ENCODE results near the gene CFAP61. TPM values are rescaled to one million over a fixed set of nuclear protein-coding genes. Genes with fewer than 3 reads are reported as not detected.

Gene CFAP61
- polyA plus RNA-seq, 3 donors: 3.3 to 4.9 (median 4.3) TPM

- no peak for DNase-seq (ENCODE audit: extremely low read depth in 1 of 11, low read depth in 9 of 11, low spot score in 4 of 11)
These were observed 90.8 kb downstream of the CFAP61 start for GRCh38 chr20:20143165-20143564.

- no peak for DNase-seq (ENCODE audit: extremely low read depth in 1 of 11, low read depth in 9 of 11, low spot score in 4 of 11)
These were observed 91.3 kb downstream of the CFAP61 start for GRCh38 chr20:20143646-20144045.

- no peak for DNase-seq (ENCODE audit: extremely low read depth in 1 of 11, low read depth in 9 of 11, low spot score in 4 of 11)
These were observed 96.4 kb downstream of the CFAP61 start for GRCh38 chr20:20148779-20149178.

- DNase-seq (ENCODE audit: extremely low read depth in 1 of 11, low read depth in 9 of 11, low spot score in 4 of 11): no peak
These were observed 97.9 kb downstream of the CFAP61 start for GRCh38 chr20:20150241-20150640.

- no peak for DNase-seq (ENCODE audit: extremely low read depth in 1 of 11, low read depth in 9 of 11, low spot score in 4 of 11)
These were observed 108.2 kb downstream of the CFAP61 start for GRCh38 chr20:20160520-20160919.

- DNase-seq (ENCODE audit: extremely low read depth in 1 of 11, low read depth in 9 of 11, low spot score in 4 of 11): no peak
These were observed 109.3 kb downstream of the CFAP61 start for GRCh38 chr20:20161611-20162010.

- no peak for DNase-seq (ENCODE audit: extremely low read depth in 1 of 11, low read depth in 9 of 11, low spot score in 4 of 11)
These were observed 115.4 kb downstream of the CFAP61 start for GRCh38 chr20:20167698-20168097.

GRCh38 chr20:20173254-20173653 lies 120.9 kb downstream of the CFAP61 start:
- no peak for DNase-seq (ENCODE audit: extremely low read depth in 1 of 11, low read depth in 9 of 11, low spot score in 4 of 11)

GRCh38 chr20:20174089-20174835 lies 121.9 kb downstream of the CFAP61 start:
- DNase-seq (ENCODE audit: extremely low read depth in 1 of 11, low read depth in 9 of 11, low spot score in 4 of 11): no peak

GRCh38 chr20:20181322-20181721 lies 129.0 kb downstream of the CFAP61 start:
- DNase-seq (ENCODE audit: extremely low read depth in 1 of 11, low read depth in 9 of 11, low spot score in 4 of 11): no peak

GRCh38 chr20:20184149-20184548 lies 131.8 kb downstream of the CFAP61 start:
- no peak for DNase-seq (ENCODE audit: extremely low read depth in 1 of 11, low read depth in 9 of 11, low spot score in 4 of 11)

- no peak for DNase-seq (ENCODE audit: extremely low read depth in 1 of 11, low read depth in 9 of 11, low spot score in 4 of 11)
These were observed 132.4 kb downstream of the CFAP61 start for GRCh38 chr20:20184706-20185105.

GRCh38 chr20:20188647-20189046 lies 136.3 kb downstream of the CFAP61 start:
- no peak for DNase-seq (ENCODE audit: extremely low read depth in 1 of 11, low read depth in 9 of 11, low spot score in 4 of 11)

- no peak for DNase-seq (ENCODE audit: extremely low read depth in 1 of 11, low read depth in 9 of 11, low spot score in 4 of 11)
These were observed 140.0 kb downstream of the CFAP61 start for GRCh38 chr20:20192366-20192765.

- DNase-seq (ENCODE audit: extremely low read depth in 1 of 11, low read depth in 9 of 11, low spot score in 4 of 11): no peak
These were observed 142.8 kb downstream of the CFAP61 start for GRCh38 chr20:20195021-20195705.

- no peak for DNase-seq (ENCODE audit: extremely low read depth in 1 of 11, low read depth in 9 of 11, low spot score in 4 of 11)
These were observed 144.3 kb downstream of the CFAP61 start for GRCh38 chr20:20196610-20197009.

- DNase-seq (ENCODE audit: extremely low read depth in 1 of 11, low read depth in 9 of 11, low spot score in 4 of 11): no peak
These were observed 145.7 kb downstream of the CFAP61 start for GRCh38 chr20:20198011-20198410.

GRCh38 chr20:20199361-20200160 lies 147.2 kb downstream of the CFAP61 start:
- peak in 1 of 11 donors; percentile 21 for DNase-seq (ENCODE audit: extremely low read depth in 1 of 11, low read depth in 9 of 11, low spot score in 4 of 11)

GRCh38 chr20:20201124-20201523 lies 148.8 kb downstream of the CFAP61 start:
- DNase-seq (ENCODE audit: extremely low read depth in 1 of 11, low read depth in 9 of 11, low spot score in 4 of 11): no peak

GRCh38 chr20:20201639-20202038 lies 149.3 kb downstream of the CFAP61 start:
- DNase-seq (ENCODE audit: extremely low read depth in 1 of 11, low read depth in 9 of 11, low spot score in 4 of 11): no peak
